Measurements from ENCODE around the gene PYM1.
A peak's percentile ranks its signal among the peaks of the same experiment; 100 is the strongest.

PYM1 gene

GRCh38 chr12:55926738-55927587 is 731 bp downstream of the PYM1 start (continued):
- TF ChIP-seq ZBTB20 (tag by site-specific recombination; IDR thresholded peaks at IDR 0.05) (peak; percentile 10; the same call in 1 of the 2 replicates), ZSCAN5A (tag by site-specific recombination; IDR thresholded peaks at IDR 0.05) (no peak), KLF9 (tag by site-specific recombination; IDR thresholded peaks at IDR 0.05; ENCODE audit: low read depth) (peak; percentile 93), ZNF530 (tag by site-specific recombination; IDR thresholded peaks at IDR 0.05; ENCODE audit: low read depth) (no peak), PRDM1 (tag by site-specific recombination; IDR thresholded peaks at IDR 0.05) (no peak), ZSCAN23 (tag by site-specific recombination; IDR thresholded peaks at IDR 0.05) (peak; percentile 63; the same call in 1 of the 2 replicates), ZFHX2 (tag by site-specific recombination; conservative IDR thresholded peaks at IDR 0.05) (peak; percentile 59)

GRCh38 chr12:55925870-55926737 is 1.6 kb downstream of the PYM1 start:
- no peaks in the 10 kb centered on the region; the same call in 1 of the 2 replicates for H3K4me1 ChIP-seq (ENCODE audit: control insufficient read depth, insufficient read depth, low read length)
- CTCF ChIA-PET, result interaction anchor here (0.6 to 3.4 kb wide), 29 partner anchors 9 to 1935 kb away, joined by 3 to 28 read pairs (median 3); partner anchors contain the start of genes DNAJC14, ORMDL2, RAB5B and SARNP

More at GRCh38 chr12:55925870-55926737, 1.6 kb downstream of the PYM1 start:
- H3K36me3 ChIP-seq (ENCODE audit: control insufficient read depth in 2 of 2, insufficient read depth in 1 of 2, low read length in 2 of 2), result peaks cover 14 to 22% of the 10 kb centered on the region in 2 experiments; a peak in 2 of 3 replicates
- POLR2A ChIA-PET, result interaction anchor here (0.9 to 4.4 kb wide), 7 partner anchors 21 to 188 kb away, joined by 4 to 42 read pairs (median 12); partner anchors contain the start of genes DNAJC14, ORMDL2, RAB5B and SARNP
- TF ChIP-seq BCL11A (tag by site-specific recombination; IDR thresholded peaks at IDR 0.05; ENCODE audit: low read depth) (peak; percentile 92; the same call in 1 of the 2 replicates), ZNF148 (tag by site-specific recombination; IDR thresholded peaks at IDR 0.05; ENCODE audit: borderline replicate concordance) (no peak), REST (tag by site-specific recombination; IDR thresholded peaks at IDR 0.05) (0 out of 2 replicates have a peak, but pooled peaks have one; percentile 25), SCRT2 (tag by site-specific recombination; IDR thresholded peaks at IDR 0.05) (peak; percentile 89), ZNF350 (tag by site-specific recombination; IDR thresholded peaks at IDR 0.05) (no peak), ZNF366 (tag by site-specific recombination; conservative IDR thresholded peaks at IDR 0.05) (peak; percentile 91; the same call in 1 of the 2 replicates), ZNF704 (tag by site-specific recombination; IDR thresholded peaks at IDR 0.05) (no peak), ZNF335 (tag by site-specific recombination; conservative IDR thresholded peaks at IDR 0.05) (peak; percentile 98), ZNF837 (tag by site-specific recombination; IDR thresholded peaks at IDR 0.05) (no peak), PRDM1 (tag by site-specific recombination; IDR thresholded peaks at IDR 0.05) (peak; percentile 88), ZNF311 (tag by site-specific recombination; IDR thresholded peaks at IDR 0.05; ENCODE audit: borderline replicate concordance) (no peak), ZNF692 (tag by site-specific recombination; IDR thresholded peaks at IDR 0.05) (peak; percentile 40; the same call in 1 of the 2 replicates)
- peak overlapping the region; percentile 94 for H3K27ac ChIP-seq (ENCODE audit: extremely low read depth, low read depth, low read length)
- H3K9me3 ChIP-seq (ENCODE audit: control insufficient read depth, insufficient read depth, low read depth, low read length), result no peaks in the 10 kb centered on the region
- peak overlapping the region; percentile 80 for H3K4me3 ChIP-seq (ENCODE audit: low read depth, low read length)
